SK-N-MC (cell line): ENCODE measurements around the gene ABITRAM.

Source experiments
- EZH2 ChIP-seq: fragments of 200-600 bp; sonication (generic); IDR thresholded peaks from one replicate; pipeline ENCODE4 v1.6.1; 2017; ENCODE audit warnings: antibody characterized with exemption
- POLR2AphosphoS5 ChIP-seq: IDR thresholded peaks from 2 replicates; pipeline ENCODE4 v1.6.1; 2012; ENCODE audit warnings: mild to moderate bottlenecking, low read depth, low read length, borderline replicate concordance

GRCh38 chr9:108972186-108972585 is 38.0 kb downstream of the ABITRAM start:
- TF ChIP-seq POLR2AphosphoS5 (no peak), EZH2 (no peak)
